Measurements from ENCODE around the gene PLD2.
A peak's percentile ranks its signal among the peaks of the same experiment; 100 is the strongest.
"Not testable (repeated sequence)": the region's sequence is repeated elsewhere in the genome, so short reads cannot be mapped to it uniquely, and the experiment has no call there.

PLD2 gene

GRCh38 chr17:4789951-4790704 lies 16.8 kb upstream of the PLD2 start:
- DNase-seq (ENCODE audit: low read depth) = peak; percentile 46

- no peak for DNase-seq (ENCODE audit: low read depth)
These were observed 16.3 kb upstream of the PLD2 start for GRCh38 chr17:4790705-4791088.

- DNase-seq (ENCODE audit: low read depth) = no peak
These were observed 11.8 kb upstream of the PLD2 start for GRCh38 chr17:4795168-4795567.

- DNase-seq (ENCODE audit: low read depth) = no peak
These were observed 10.4 kb upstream of the PLD2 start for GRCh38 chr17:4796552-4796920.

DNA sequence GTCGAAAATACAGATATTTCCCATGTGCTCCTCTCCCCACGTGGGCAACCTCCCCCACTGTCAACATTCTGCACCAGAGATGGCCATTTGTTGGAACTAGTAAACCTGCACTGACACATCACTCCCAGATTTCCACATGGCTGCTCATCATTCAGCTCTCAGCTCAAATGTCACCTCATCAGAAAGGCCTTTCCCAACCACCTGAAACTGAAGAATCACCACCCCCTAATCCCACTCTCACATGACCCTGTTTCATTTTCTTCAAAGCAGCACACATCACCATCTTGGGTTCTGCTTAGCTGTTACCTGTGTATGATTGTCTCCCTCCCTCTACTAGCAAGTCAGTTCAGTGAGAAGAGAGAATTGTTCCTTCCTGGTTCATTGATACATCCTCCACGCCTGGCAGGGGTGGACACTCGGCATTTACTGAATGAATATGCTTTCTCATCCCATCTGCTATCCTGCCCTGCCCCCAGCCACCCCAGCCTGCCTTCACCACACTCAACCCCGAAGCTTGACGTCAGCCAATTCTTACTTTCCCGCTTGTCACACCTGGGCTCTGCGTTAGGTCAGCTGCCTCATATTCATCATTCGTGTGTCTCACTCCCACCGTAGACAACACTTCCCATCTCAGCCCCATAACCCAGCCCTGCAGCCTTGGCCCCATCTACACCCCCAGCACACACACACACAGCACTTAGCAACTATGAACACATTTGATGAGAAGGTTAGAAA lies 6.3 kb upstream of the PLD2 start:
- no peak for DNase-seq (ENCODE audit: low read depth)

DNA sequence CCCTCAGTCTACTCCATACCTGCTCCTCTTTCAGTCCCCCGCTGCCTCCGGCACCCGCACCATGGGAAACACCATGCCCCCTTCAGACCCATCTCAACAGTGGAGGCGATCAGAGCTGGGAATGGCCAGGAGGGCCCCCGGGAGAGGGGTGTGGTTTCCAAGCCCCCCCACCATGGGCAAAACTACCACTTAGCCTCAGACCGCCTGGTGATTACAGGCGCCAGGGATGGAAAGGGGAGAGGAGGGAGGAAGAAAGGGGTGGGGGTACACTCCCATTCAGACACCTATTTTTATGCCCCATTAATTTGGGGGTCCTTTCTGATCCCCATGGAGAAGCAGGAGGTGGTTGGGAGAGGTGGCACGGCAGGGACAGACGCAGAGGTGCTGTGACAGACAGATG lies 4.7 kb upstream of the PLD2 start, which contains the start of gene C17orf114:
TSS of gene C17orf114 (minus strand) at position 101 of the 400 bp plus-strand sequence.
- DNase-seq (ENCODE audit: low read depth) = no peak

GRCh38 chr17:4806456-4806776 lies 536 bp upstream of the PLD2 start:
- no peak for DNase-seq (ENCODE audit: low read depth)

DNA sequence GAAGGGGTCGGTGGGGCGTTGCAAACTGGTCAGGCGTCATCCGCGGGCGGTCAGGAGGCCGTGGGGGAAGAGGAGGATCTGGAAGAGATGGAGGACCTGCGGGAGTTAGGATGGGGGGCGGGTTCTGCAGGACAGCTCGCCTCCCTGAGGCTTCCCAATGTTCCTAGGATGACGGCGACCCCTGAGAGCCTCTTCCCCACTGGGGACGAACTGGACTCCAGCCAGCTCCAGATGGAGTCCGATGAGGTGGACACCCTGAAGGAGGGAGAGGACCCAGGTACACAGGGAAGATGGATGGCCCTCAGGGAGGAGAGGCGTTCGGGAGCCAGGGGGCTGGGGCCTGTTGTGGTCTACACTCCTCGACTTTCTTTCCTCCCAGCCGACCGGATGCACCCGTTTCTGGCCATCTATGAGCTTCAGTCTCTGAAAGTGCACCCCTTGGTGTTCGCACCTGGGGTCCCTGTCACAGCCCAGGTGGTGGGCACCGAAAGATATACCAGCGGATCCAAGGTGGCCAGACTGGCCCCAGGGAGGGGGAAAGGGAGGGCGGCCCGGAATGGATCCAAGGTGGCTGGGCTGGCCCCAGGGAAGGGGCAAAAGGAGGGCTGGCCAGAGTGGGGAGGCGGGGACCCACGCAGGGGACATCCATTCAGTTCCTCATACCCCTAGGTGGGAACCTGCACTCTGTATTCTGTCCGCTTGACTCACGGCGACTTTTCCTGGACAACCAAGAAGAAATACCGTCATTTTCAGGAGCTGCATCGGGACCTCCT lies 839 bp downstream of the PLD2 start:
- no peak for DNase-seq (ENCODE audit: low read depth)

GRCh38 chr17:4808378-4808767 lies 1.4 kb downstream of the PLD2 start:
- DNase-seq (ENCODE audit: low read depth) = no peak

DNA sequence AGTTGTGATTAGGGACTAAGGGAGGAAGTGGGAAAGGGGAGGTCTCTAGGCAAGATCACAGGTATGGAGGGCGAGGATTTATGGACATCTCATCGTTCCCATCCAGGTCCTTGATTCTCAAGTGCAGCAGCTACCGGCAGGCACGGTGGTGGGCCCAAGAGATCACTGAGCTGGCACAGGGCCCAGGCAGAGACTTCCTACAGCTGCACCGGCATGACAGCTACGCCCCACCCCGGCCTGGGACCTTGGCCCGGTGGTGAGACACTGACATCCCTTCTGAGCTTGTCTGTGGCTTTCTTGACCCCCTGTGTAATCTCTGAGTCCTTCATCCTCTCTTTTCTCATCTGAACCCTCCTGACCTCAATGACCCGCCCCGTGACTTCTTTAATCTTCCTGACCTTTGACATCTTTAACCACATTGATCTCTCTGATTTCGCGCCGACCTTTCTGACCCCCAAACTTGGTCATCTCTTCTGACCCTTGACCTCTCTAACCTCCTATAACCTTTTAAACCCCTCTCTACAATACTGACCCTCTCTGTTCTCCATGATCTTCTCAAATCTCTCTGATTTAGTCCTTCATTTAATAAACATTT lies 3.8 kb downstream of the PLD2 start:
- DNase-seq (ENCODE audit: low read depth) = no peak

GRCh38 chr17:4811471-4811870 lies 4.5 kb downstream of the PLD2 start:
- no peak for DNase-seq (ENCODE audit: low read depth)

DNA sequence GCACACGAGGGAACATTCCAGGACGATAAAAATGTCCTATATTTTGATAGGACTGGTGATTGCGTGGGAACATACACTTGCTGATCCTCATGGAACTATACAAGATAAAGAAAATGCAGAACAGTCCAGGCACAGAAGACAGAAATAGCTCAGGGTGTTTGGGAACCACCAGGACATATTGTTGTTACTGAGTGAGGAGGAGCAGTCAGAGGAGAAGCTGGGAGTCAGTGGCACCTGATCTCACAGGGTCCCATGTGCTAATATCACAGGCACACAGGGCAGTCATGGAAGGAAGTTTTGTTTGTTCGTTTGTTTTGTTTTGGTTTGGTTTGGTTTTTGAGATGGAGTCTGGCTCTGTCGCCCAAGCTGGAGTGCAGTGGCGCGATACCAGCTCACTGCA lies 5.7 kb downstream of the PLD2 start:
- DNase-seq (ENCODE audit: low read depth) = no peak

DNA sequence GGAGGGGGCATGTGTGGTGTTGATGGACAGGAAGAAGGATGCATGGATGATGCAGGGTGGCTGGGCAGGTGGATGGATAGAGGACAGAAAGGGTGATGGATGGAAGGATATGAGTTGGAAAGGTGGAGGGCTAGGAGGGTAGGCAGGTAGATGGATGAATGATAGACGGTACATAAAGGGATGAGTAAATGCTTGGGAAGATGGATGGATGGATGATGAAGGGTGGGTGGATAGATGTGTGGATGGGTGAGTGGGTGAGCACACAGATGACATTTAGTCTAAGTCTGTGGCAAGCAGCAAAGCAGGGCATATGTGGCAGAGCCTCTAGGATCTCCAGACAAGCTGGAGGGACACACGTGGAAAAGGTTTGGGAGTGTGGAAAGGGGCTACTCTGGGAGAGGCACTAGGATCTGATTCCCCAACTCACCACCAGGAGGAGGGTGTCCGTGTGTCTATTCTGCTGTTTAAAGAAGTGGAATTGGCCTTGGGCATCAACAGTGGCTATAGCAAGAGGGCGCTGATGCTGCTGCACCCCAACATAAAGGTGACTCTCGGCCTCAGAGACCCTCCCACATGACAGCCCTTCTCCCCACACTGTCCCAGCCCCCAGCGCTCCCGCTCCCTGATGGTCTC lies 8.2 kb downstream of the PLD2 start:
- DNase-seq (ENCODE audit: low read depth) = no peak

DNA sequence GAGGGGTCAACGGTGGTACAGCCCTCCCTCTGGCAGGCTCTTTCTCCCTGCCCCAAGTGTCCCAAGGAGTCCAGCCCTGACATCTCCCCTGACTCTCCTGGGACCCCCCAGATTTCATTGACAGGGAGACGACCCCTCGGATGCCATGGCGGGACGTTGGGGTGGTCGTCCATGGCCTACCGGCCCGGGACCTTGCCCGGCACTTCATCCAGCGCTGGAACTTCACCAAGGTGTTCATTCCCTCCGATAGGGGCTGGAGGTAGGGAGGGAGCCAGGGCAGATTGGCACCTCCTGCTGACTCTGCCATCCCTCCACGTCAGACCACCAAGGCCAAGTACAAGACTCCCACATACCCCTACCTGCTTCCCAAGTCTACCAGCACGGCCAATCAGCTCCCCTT lies 9.9 kb downstream of the PLD2 start:
- no peak for DNase-seq (ENCODE audit: low read depth)

- DNase-seq (ENCODE audit: low read depth) = no peak
These were observed 11.3 kb downstream of the PLD2 start for GRCh38 chr17:4818276-4818675.

DNA sequence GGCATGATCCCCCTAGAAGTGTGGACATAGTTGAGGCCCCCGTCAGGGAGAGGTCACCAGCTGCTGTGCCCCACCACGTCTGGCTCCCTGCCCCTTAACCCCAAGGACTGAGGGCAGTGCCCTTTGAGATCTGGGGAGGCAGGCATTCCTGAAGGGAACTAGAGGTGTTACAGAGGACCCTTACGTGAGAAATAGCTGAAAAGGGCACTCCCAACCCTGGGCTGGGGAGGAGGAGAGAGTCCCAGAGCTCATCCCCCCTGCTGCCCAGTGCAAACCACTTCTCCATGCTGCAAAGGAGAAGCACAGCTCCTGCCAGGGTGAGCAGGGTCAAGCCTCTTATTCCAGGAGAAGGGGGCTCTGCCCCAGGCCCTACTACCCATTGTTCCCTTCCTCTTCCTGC lies 15.9 kb downstream of the PLD2 start:
- no peak for DNase-seq (ENCODE audit: low read depth)

DNA sequence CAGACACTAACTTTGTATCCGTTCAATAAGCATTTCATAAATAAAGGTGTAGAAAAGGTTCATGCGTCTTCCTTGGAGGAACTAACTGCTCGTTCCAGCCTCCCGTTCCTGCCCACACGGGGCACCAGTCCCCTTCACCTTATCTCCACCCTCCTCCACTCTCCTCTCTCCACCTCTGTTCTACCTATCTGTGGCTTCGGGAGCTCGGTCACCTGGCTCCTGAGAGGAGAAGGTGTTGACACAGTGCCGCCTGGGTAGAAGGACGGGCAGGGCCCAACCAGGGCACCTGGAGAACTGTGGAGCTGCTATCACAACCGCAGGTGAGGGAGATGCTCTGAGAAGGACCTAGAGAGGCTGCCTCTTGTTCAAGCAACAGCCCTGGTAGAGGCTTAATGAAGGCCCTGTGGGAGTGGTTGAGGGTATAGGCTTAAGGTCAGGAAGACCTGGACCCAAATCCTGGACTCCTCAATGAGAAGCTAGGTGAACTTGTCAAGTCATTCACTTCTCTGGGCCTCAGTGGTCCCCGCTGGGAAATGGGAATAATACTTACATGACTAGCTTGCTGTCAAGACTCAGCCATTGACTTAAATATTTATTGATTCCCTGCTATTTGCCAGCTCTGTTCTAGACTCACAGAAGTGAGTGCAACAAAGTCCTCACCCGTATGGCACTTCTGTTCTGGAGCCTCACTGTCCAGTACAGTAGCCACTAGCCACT lies 16.6 kb downstream of the PLD2 start:
- DNase-seq (ENCODE audit: low read depth) = no peak

DNA sequence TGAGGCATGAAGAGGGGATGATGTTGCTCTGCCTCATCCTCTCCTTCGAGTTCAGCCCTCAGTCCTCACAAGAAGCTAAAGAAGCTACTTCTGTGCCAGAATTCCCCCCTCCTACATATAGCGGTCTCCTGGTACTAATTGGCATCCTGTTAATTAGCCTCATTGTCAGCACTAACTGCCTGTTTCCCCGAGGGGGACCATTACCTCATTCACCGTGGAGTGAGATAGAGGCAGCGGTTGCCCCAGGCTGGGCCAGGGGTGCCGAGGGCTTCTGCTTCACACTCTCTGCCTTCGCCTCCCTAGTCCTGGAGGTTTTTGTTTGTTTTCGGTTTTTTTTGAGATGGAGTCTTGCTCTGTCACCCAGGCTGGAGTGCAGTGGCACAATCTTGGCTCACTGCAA lies 20.4 kb downstream of the PLD2 start:
- no peak for DNase-seq (ENCODE audit: low read depth)

- not testable (repeated sequence) for DNase-seq (ENCODE audit: low read depth)
These were observed 25.9 kb downstream of the PLD2 start for GRCh38 chr17:4832829-4833177.

DNA sequence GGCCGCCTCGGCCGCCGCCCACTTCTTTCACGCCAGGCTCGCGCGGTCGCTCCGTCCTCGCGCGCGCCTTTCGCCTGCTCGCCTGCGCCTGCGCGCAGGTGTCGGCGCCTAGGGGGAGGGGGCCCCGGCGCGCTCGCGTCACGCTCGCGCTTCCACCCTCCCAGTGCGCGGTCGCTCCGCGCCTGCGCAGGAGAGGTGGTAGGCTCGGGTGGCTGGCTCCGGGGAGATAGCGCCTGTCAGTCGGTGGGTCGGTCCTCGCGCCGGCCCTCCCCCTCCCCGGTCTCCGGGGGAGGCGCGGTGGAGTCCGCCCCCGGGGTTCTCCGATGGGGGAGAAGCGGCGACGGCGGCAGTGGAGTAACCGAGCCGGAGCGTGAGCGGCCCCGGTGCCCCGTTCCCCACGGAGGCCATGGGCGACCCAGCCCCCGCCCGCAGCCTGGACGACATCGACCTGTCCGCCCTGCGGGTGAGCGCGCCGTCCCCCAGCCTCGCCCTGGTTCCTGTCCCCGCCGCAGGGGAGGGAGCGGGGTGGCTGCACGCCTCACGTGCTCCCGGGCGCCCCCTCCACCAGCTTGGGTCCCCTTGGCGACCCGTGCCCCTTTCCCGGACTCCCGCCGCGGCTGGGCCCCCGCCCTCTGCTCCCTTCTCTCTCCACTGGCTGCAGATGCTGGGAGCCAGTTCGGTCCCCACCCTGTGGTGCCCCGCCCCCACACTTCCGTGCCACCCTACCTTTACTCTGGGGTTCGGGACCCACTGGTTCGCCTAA lies 26.4 kb downstream of the PLD2 start, which contains the start of gene MINK1:
TSS of gene MINK1 (plus strand) at position 163 of the 763 bp plus-strand sequence. CDS start at position 407, 244 bp downstream.
- peak; percentile 43 for DNase-seq (ENCODE audit: low read depth)

Data from HS-27A (cell line).